ENCODE results near the gene KDM2A. TPM values are rescaled to one million over a fixed set of nuclear protein-coding genes. Genes with fewer than 3 reads are reported as not detected.

KDM2A gene
- total and polyA plus RNA-seq, 2 of the 13 experiments (the other 11 are each of a cell fraction or from before 2014, with no cell fraction given), result 31.3 to 31.4 TPM

- ChIA-PET POLR2A (no interaction called here), CTCF (ENCODE audit: low intra/inter-chr PET ratio, low total read pairs) (no interaction called here)
- H3K4me2 ChIP-seq (ENCODE audit: low read depth, low read length), result no peak overlapping the region
- intact Hi-C loops (cut with micrococcal nuclease; ENCODE audit: unreplicated experiment) (no loop called here), in situ Hi-C loops (cut with HindIII; ENCODE audit: extremely low pct_ligation_motif_present, low pct_unique_long_range_greater_than_20kb) (no loop called here)
- no peaks in the 10 kb centered on the region for H4K20me1 ChIP-seq (ENCODE audit: insufficient read depth, low read length)
- H3K4me3 ChIP-seq (replicated peaks in 1 of 3; ENCODE audit: insufficient read depth in 1 of 3, low read depth in 2 of 3, low read length in 3 of 3), result no peak overlapping the region
- peaks cover 2% of the 10 kb centered on the region for H3K79me2 ChIP-seq (ENCODE audit: insufficient read depth, low read length)
- FAIRE-seq (no peak), ATAC-seq (no peak), DNase-seq (ENCODE audit: low spot score) (no peak)
- WGBS (ENCODE audit: low lambda C conversion rate), result 97% methylated on average over 37 of the region's 37 CpGs
- TF ChIP-seq RBFOX2 (IDR thresholded peaks at IDR 0.05; ENCODE audit: low read depth, low read length), result peak; percentile 36; the same call in 1 of the 2 replicates
- no peak for TF ChIP-seq BRD4 (CRISPR knock-in tag; IDR thresholded peaks at IDR 0.05)
- TF ChIP-seq AGO2 (optimal IDR thresholded peaks at IDR 0.05; ENCODE audit: low read depth, low read length), result peak; percentile 68
- no peak overlapping the region for H3K27ac ChIP-seq (ENCODE audit: extremely low read length, insufficient read depth, low read length)
- H3K27me3 ChIP-seq (ENCODE audit: control insufficient read depth in 1 of 2, insufficient read depth in 2 of 2, low read length in 2 of 2), result no peaks in the 10 kb centered on the region
- no TSS peak for BruUV-seq (replicated peaks)
- no peak overlapping the region for H3K9ac ChIP-seq (ENCODE audit: insufficient read depth, low read depth, low read length)
- no peaks in the 10 kb centered on the region for H3K9me3 ChIP-seq (ENCODE audit: low read length)
- H3K4me1 ChIP-seq (ENCODE audit: insufficient read depth, low read length), result peaks cover 48% of the 10 kb centered on the region
- peaks cover 66 to 93% of the 10 kb centered on the region in 2 experiments for H3K36me3 ChIP-seq (replicated peaks in 1 of 2; ENCODE audit: control insufficient read depth in 1 of 2, insufficient read depth in 2 of 2, low read length in 2 of 2)
- H2AFZ ChIP-seq (ENCODE audit: low read length), result no peak overlapping the region
Observed at GRCh38 chr11:67250059-67251043, 131.3 kb downstream of the KDM2A start.

GRCh38 chr11:67251841-67252240, 132.8 kb downstream of the KDM2A start:
- in situ Hi-C loops (cut with HindIII; ENCODE audit: extremely low pct_ligation_motif_present, low pct_unique_long_range_greater_than_20kb) (no loop called here), intact Hi-C loops (cut with micrococcal nuclease; ENCODE audit: unreplicated experiment) (no loop called here)
- Histone ChIP-seq H3K79me2 (ENCODE audit: insufficient read depth, low read length) (peaks cover 2% of the 10 kb centered on the region), H3K4me1 (ENCODE audit: insufficient read depth, low read length) (peaks cover 63% of the 10 kb centered on the region), H4K20me1 (ENCODE audit: insufficient read depth, low read length) (no peaks in the 10 kb centered on the region), H3K27ac (ENCODE audit: extremely low read length, insufficient read depth, low read length) (no peak overlapping the region), H3K4me3 (replicated peaks in 1 of 3; ENCODE audit: insufficient read depth in 1 of 3, low read depth in 2 of 3, low read length in 3 of 3) (no peak overlapping the region), H3K4me2 (ENCODE audit: low read depth, low read length) (no peak overlapping the region), H3K36me3 (replicated peaks in 1 of 2; ENCODE audit: control insufficient read depth in 1 of 2, insufficient read depth in 2 of 2, low read length in 2 of 2) (peaks cover 64 to 87% of the 10 kb centered on the region in 2 experiments), H3K27me3 (ENCODE audit: control insufficient read depth in 1 of 2, insufficient read depth in 2 of 2, low read length in 2 of 2) (no peaks in the 10 kb centered on the region), H2AFZ (ENCODE audit: low read length) (no peak overlapping the region), H3K9me3 (ENCODE audit: low read length) (no peaks in the 10 kb centered on the region), H3K9ac (ENCODE audit: insufficient read depth, low read depth, low read length) (no peak overlapping the region)
- FAIRE-seq, result no peak
- no TSS peak for BruUV-seq (replicated peaks)
- no peak for DNase-seq (ENCODE audit: low spot score)
- ATAC-seq, result no peak
- CTCF ChIA-PET (ENCODE audit: low intra/inter-chr PET ratio, low total read pairs), result no interaction called here
- WGBS (ENCODE audit: low lambda C conversion rate), result 100% methylated on average over 1 of the region's 1 CpG
- TF ChIP-seq ZNF570 (CRISPR knock-in tag; IDR thresholded peaks at IDR 0.05; ENCODE audit: borderline replicate concordance), result no peak
- TF ChIP-seq MEIS1 (CRISPR knock-in tag; IDR thresholded peaks at IDR 0.05; ENCODE audit: borderline replicate concordance), result no peak
- peak; percentile 33; the same call in 1 of the 2 replicates for TF ChIP-seq POLR2AphosphoS5 (IDR thresholded peaks at IDR 0.05; ENCODE audit: low read depth, low read length)
- POLR2A ChIA-PET, result no interaction called here
